ENCODE data around the gene ATL2. TPM values are rescaled to one million over a fixed set of nuclear protein-coding genes. Genes with fewer than 3 reads are reported as not detected.
A peak's percentile ranks its signal among the peaks of the same experiment; 100 is the strongest.

The ATL2 gene
- total RNA-seq, 4 donors from 2014 or later: 63.1 to 108 (median 74.3) TPM

- Histone ChIP-seq H3K4me1 (peaks cover 0 to 28% (median 2%) of the 10 kb centered on the region in 4 donors), H3K27me3 (no peaks in the 10 kb centered on the region), H3K27ac (no peak overlapping the region), H3K9me3 (no peaks in the 10 kb centered on the region), H3K36me3 (no peaks in the 10 kb centered on the region), H3K4me3 (no peak overlapping the region)
- 82 to 88% methylated on average over 8 of the region's 8 CpGs for WGBS, 2 donors
- TF ChIP-seq CTCF (IDR thresholded peaks at IDR 0.05): no peak
- no peak for TF ChIP-seq EP300 (IDR thresholded peaks at IDR 0.05)
- no peak for TF ChIP-seq POLR2A (IDR thresholded peaks at IDR 0.05)
- DNase-seq (ENCODE audit: low spot score in 2 of 2): peak in 1 of 2 donors; percentile 3
Measured at GRCh38 chr2:38244301-38244700, 132.8 kb downstream of the ATL2 start.

Other genes starting within 250 kb of the ATL2 start
- gene HNRNPLL, start 225.7 kb upstream of the ATL2 start, total RNA-seq: 10 to 100 TPM; 49.5 to 62.5 (median 53.5) TPM

Measured in tibial nerve (tissue), 4 donors.